HL-60 (cell line): ENCODE data around the gene AFDN.

Experiments
- DNase-seq, 2 experiments: peaks; one replicate each; pipeline ENCODE4 v3.0.0-alpha.2; 2010 to 2020; ENCODE audit warnings: low read depth in 1 of 2, low spot score in 1 of 2
- H3K27ac ChIP-seq: fragments of 250-450 bp; sonication (Bioruptor Pico); replicated peaks from 2 replicates; pipeline ENCODE4 v1.5.1; 2020; ENCODE audit warnings: mild to moderate bottlenecking, moderate library complexity
- H3K27me3 ChIP-seq: fragments of 250-450 bp; sonication (Bioruptor Pico); 2 replicates; pipeline ENCODE4 v1.5.1; 2021; ENCODE audit warnings: mild to moderate bottlenecking, moderate library complexity; ENCODE audit not compliant: insufficient read depth, poor library complexity, severe bottlenecking
- H3K4me3 ChIP-seq: replicated peaks from 2 replicates; pipeline ENCODE4 v1.5.1; 2011; ENCODE audit warnings: mild to moderate bottlenecking, control low read depth, low read length; ENCODE audit not compliant: insufficient read depth
- GABPA ChIP-seq: IDR thresholded peaks from 2 replicates; pipeline ENCODE4 v1.6.1; 2012; ENCODE audit warnings: low read depth
- POLR2AphosphoS5 ChIP-seq: IDR thresholded peaks from 2 replicates; pipeline ENCODE4 v1.6.1; 2012; ENCODE audit warnings: low read depth
- SPI1 ChIP-seq: IDR thresholded peaks from 2 replicates; pipeline ENCODE4 v1.6.1; 2012; ENCODE audit warnings: low read depth, mild to moderate bottlenecking, borderline replicate concordance
- TF ChIP-seq, protein P1 (sequence below): IDR thresholded peaks from 2 replicates; pipeline ENCODE4 v1.6.1; 2012; ENCODE audit warnings: low read depth; ENCODE audit not compliant: insufficient replicate concordance
- TF ChIP-seq, protein P2 (sequence below): IDR thresholded peaks from one replicate; pipeline ENCODE4 v1.5.1; 2011; ENCODE audit warnings: low read length, control low read depth, inconsistent platforms; ENCODE audit not compliant: insufficient read depth

Gene AFDN

GRCh38 chr6:167807200-167807599, 19.5 kb upstream of the AFDN start:
- TF ChIP-seq SPI1 (no peak), POLR2AphosphoS5 (no peak), GABPA (no peak)
- TF ChIP-seq, protein P1, sequence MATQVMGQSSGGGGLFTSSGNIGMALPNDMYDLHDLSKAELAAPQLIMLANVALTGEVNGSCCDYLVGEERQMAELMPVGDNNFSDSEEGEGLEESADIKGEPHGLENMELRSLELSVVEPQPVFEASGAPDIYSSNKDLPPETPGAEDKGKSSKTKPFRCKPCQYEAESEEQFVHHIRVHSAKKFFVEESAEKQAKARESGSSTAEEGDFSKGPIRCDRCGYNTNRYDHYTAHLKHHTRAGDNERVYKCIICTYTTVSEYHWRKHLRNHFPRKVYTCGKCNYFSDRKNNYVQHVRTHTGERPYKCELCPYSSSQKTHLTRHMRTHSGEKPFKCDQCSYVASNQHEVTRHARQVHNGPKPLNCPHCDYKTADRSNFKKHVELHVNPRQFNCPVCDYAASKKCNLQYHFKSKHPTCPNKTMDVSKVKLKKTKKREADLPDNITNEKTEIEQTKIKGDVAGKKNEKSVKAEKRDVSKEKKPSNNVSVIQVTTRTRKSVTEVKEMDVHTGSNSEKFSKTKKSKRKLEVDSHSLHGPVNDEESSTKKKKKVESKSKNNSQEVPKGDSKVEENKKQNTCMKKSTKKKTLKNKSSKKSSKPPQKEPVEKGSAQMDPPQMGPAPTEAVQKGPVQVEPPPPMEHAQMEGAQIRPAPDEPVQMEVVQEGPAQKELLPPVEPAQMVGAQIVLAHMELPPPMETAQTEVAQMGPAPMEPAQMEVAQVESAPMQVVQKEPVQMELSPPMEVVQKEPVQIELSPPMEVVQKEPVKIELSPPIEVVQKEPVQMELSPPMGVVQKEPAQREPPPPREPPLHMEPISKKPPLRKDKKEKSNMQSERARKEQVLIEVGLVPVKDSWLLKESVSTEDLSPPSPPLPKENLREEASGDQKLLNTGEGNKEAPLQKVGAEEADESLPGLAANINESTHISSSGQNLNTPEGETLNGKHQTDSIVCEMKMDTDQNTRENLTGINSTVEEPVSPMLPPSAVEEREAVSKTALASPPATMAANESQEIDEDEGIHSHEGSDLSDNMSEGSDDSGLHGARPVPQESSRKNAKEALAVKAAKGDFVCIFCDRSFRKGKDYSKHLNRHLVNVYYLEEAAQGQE = no peak
- TF ChIP-seq, protein P2, sequence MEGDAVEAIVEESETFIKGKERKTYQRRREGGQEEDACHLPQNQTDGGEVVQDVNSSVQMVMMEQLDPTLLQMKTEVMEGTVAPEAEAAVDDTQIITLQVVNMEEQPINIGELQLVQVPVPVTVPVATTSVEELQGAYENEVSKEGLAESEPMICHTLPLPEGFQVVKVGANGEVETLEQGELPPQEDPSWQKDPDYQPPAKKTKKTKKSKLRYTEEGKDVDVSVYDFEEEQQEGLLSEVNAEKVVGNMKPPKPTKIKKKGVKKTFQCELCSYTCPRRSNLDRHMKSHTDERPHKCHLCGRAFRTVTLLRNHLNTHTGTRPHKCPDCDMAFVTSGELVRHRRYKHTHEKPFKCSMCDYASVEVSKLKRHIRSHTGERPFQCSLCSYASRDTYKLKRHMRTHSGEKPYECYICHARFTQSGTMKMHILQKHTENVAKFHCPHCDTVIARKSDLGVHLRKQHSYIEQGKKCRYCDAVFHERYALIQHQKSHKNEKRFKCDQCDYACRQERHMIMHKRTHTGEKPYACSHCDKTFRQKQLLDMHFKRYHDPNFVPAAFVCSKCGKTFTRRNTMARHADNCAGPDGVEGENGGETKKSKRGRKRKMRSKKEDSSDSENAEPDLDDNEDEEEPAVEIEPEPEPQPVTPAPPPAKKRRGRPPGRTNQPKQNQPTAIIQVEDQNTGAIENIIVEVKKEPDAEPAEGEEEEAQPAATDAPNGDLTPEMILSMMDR = no peak
- Histone ChIP-seq H3K4me3 (no peak overlapping the region), H3K27ac (no peak overlapping the region), H3K27me3 (no peaks in the 10 kb centered on the region)
- DNase-seq = no peak

DNA sequence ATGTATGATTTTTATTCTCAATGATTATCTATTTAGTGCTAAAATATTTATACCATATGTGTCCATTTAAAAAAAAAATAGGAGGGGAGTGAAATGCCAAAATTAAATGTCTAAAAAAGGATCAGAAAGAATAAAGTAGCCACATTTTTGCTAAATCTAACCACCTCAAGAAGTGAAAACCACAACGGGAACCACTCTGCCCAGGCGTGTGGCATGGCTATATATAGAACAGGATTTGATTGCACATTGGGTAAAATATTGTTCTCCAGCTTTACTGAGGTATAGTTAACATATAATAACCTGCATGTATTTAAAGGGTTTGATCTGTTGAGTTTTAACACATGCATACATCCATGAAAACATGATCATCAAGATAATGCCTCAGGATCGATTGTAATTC, 19.0 kb upstream of the AFDN start:
- TF ChIP-seq, protein P1 = no peak
- TF ChIP-seq, protein P2 = no peak
- TF ChIP-seq POLR2AphosphoS5 (no peak), SPI1 (no peak), GABPA (no peak)
- H3K27me3 ChIP-seq = no peaks in the 10 kb centered on the region
- DNase-seq = no peak
- H3K4me3 ChIP-seq = no peak overlapping the region
- H3K27ac ChIP-seq = no peak overlapping the region

GRCh38 chr6:167811040-167811439, 15.7 kb upstream of the AFDN start:
- no peaks in the 10 kb centered on the region for H3K27me3 ChIP-seq
- no peak overlapping the region for H3K27ac ChIP-seq
- TF ChIP-seq, protein P2 = no peak
- TF ChIP-seq GABPA (no peak), POLR2AphosphoS5 (no peak), SPI1 (no peak)
- TF ChIP-seq, protein P1 = no peak
- DNase-seq = no peak
- H3K4me3 ChIP-seq = no peak overlapping the region
